GM18505 (cell line): ENCODE results near the gene THSD4.

ENCODE experiments used
- ATAC-seq: cut with Tn5 transposase; IDR thresholded peaks from one replicate; pipeline ENCODE4 v1.9.1; 2021; ENCODE audit not compliant: unreplicated experiment
- POLR2A ChIP-seq: IDR thresholded peaks from 4 replicates; pipeline ENCODE4 v1.6.1; 2011; ENCODE audit warnings: borderline replicate concordance; ENCODE audit not compliant: insufficient read depth, insufficient read length; ENCODE audit errors: extremely low read depth

THSD4 gene

GRCh38 chr15:71623111-71623510, 507.8 kb downstream of the THSD4 start:
- no peak for TF ChIP-seq POLR2A
- ATAC-seq: no peak

- no peak for ATAC-seq
These were observed 511.4 kb downstream of the THSD4 start for GRCh38 chr15:71626596-71627088.

GRCh38 chr15:71627188-71627587, 511.9 kb downstream of the THSD4 start:
- TF ChIP-seq POLR2A: no peak
- no peak for ATAC-seq

More at GRCh38 chr15:71626596-71627088, 511.4 kb downstream of the THSD4 start:
- no peak for TF ChIP-seq POLR2A

- ATAC-seq: no peak
- TF ChIP-seq POLR2A: no peak
These were observed 512.3 kb downstream of the THSD4 start for GRCh38 chr15:71627604-71628003.

- no peak for ATAC-seq
- no peak for TF ChIP-seq POLR2A
These were observed 513.9 kb downstream of the THSD4 start for GRCh38 chr15:71628988-71629770.

GRCh38 chr15:71629781-71630474, 514.7 kb downstream of the THSD4 start:
- TF ChIP-seq POLR2A: no peak
- no peak for ATAC-seq

GRCh38 chr15:71630475-71630809, 515.2 kb downstream of the THSD4 start:
- ATAC-seq: no peak

GRCh38 chr15:71632576-71633195, 517.4 kb downstream of the THSD4 start:
- TF ChIP-seq POLR2A: no peak
- ATAC-seq: no peak

More at GRCh38 chr15:71630475-71630809, 515.2 kb downstream of the THSD4 start:
- no peak for TF ChIP-seq POLR2A

GRCh38 chr15:71634820-71635560, 519.7 kb downstream of the THSD4 start:
- TF ChIP-seq POLR2A: no peak
- ATAC-seq: no peak

GRCh38 chr15:71635735-71636134, 520.5 kb downstream of the THSD4 start:
- no peak for ATAC-seq
- TF ChIP-seq POLR2A: no peak

GRCh38 chr15:71638876-71639275, 523.6 kb downstream of the THSD4 start:
- TF ChIP-seq POLR2A: no peak
- no peak for ATAC-seq

- TF ChIP-seq POLR2A: no peak
- no peak for ATAC-seq
These were observed 524.2 kb downstream of the THSD4 start for GRCh38 chr15:71639471-71639870.

GRCh38 chr15:71643918-71644317, 528.6 kb downstream of the THSD4 start:
- TF ChIP-seq POLR2A: no peak
- ATAC-seq: no peak
